ENCODE measurements around the gene ADAM12.

DNA sequence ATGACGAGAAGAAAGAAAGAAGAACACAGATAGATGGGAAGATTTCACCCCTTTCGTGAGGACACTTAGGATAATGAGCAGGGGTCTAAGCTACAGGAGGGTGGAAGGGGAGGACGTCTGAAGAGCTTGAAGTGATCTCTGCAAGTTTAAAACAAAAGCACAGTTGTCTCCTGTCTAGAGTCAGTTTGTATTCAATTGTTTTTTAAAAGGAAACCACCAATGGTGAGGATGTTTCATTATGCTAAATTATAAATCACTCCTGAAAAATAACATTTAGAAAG lies 85.9 kb downstream of the ADAM12 start:
- TF ChIP-seq, protein P1, sequence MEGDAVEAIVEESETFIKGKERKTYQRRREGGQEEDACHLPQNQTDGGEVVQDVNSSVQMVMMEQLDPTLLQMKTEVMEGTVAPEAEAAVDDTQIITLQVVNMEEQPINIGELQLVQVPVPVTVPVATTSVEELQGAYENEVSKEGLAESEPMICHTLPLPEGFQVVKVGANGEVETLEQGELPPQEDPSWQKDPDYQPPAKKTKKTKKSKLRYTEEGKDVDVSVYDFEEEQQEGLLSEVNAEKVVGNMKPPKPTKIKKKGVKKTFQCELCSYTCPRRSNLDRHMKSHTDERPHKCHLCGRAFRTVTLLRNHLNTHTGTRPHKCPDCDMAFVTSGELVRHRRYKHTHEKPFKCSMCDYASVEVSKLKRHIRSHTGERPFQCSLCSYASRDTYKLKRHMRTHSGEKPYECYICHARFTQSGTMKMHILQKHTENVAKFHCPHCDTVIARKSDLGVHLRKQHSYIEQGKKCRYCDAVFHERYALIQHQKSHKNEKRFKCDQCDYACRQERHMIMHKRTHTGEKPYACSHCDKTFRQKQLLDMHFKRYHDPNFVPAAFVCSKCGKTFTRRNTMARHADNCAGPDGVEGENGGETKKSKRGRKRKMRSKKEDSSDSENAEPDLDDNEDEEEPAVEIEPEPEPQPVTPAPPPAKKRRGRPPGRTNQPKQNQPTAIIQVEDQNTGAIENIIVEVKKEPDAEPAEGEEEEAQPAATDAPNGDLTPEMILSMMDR (IDR thresholded peaks at IDR 0.05 in 2 of 3, conservative IDR thresholded peaks at IDR 0.05 in 1 of 3; ENCODE audit: borderline replicate concordance in 1 of 3, insufficient read depth in 1 of 3, low read depth in 2 of 3, low read length in 2 of 3) = no peak
- TF ChIP-seq POLR2AphosphoS5 (IDR thresholded peaks at IDR 0.05; ENCODE audit: low read depth, low read length) (no peak), POLR2A (IDR thresholded peaks at IDR 0.05; ENCODE audit: borderline replicate concordance, extremely low read depth, insufficient read depth, insufficient read length) (no peak), SIN3A (IDR thresholded peaks at IDR 0.05; ENCODE audit: low read depth) (no peak), YY1 (IDR thresholded peaks at IDR 0.05; ENCODE audit: extremely low read depth, insufficient replicate concordance, low read depth, low read length) (no peak), CEBPB (IDR thresholded peaks at IDR 0.05; ENCODE audit: low read depth) (no peak)
